Upper lobe of left lung (tissue), 6 donors: ENCODE results near the gene FHOD3. TPM values are rescaled to one million over a fixed set of nuclear protein-coding genes. Genes with fewer than 3 reads are reported as not detected.
"Not testable (repeated sequence)": the region's sequence is repeated elsewhere in the genome, so short reads cannot be mapped to it uniquely, and the experiment has no call there.

ENCODE experiments used
- ATAC-seq, 2 donors: fragments of 200-7000 bp; cut with Tn5 transposase; one replicate each; pipeline ENCODE4 v1.9.1; 2022; ENCODE audit warnings: mild to moderate bottlenecking in 2 of 2, moderate library complexity in 2 of 2; ENCODE audit not compliant: low FRiP score in 2 of 2
- DNase-seq, 2 donors: peaks; one replicate each; pipeline ENCODE4 v3.0.0-alpha.2; 2019 to 2020
- H3K27ac ChIP-seq, 4 donors: fragments of 200-600 bp; sonication (generic); one replicate each; pipeline ENCODE4 v1.5.1; 2016 to 2019
- H3K27me3 ChIP-seq, 4 donors: fragments of 200-600 bp; sonication (generic); one replicate each; pipeline ENCODE4 v1.5.1; 2017 to 2019
- H3K36me3 ChIP-seq, 4 donors: fragments of 200-600 bp; sonication (generic); one replicate each; pipeline ENCODE4 v1.5.1; 2016 to 2019
- H3K4me1 ChIP-seq, 4 donors: fragments of 200-600 bp; sonication (generic); one replicate each; pipeline ENCODE4 v1.5.1; 2018 to 2019
- H3K4me3 ChIP-seq, 4 donors: fragments of 200-600 bp; sonication (generic); one replicate each; pipeline ENCODE4 v1.5.1; 2017 to 2019; ENCODE audit warnings: mild to moderate bottlenecking in 2 of 4, moderate library complexity in 1 of 4
- H3K9me3 ChIP-seq, 4 donors: fragments of 200-600 bp; sonication (generic); one replicate each; pipeline ENCODE4 v1.5.1; 2018 to 2019
- CTCF ChIP-seq, 6 experiments: fragments of 450-650 bp in 4 of 6; fragments of 200-600 bp in 2 of 6; sonication (generic) in 2 of 6; IDR thresholded peaks; one replicate each; pipeline ENCODE4 v1.5.1; 2016 to 2019; ENCODE audit warnings: antibody characterized with exemption in 6 of 6
- EP300 ChIP-seq, 4 donors: sonication (generic); formaldehyde crosslinking; IDR thresholded peaks; one replicate each; pipeline ENCODE4 v1.5.1; 2017; ENCODE audit warnings: antibody characterized with exemption in 4 of 4, control low read depth in 2 of 4
- POLR2A ChIP-seq, 4 donors: fragments of 450-650 bp; IDR thresholded peaks; one replicate each; pipeline ENCODE4 v1.5.1; 2016 to 2017; ENCODE audit warnings: antibody characterized with exemption in 4 of 4, mild to moderate bottlenecking in 2 of 4
- POLR2AphosphoS5 ChIP-seq, 2 donors: sonication (generic); formaldehyde crosslinking; IDR thresholded peaks; one replicate each; pipeline ENCODE4 v1.5.1; 2017; ENCODE audit warnings: antibody characterized with exemption in 2 of 2
- WGBS, 2 donors: methylation state at CpG; one replicate each; pipeline ENCODE4 v1.1.5; 2017 to 2018; 5-methylcytosine and 5-hydroxymethylcytosine counted together
- total RNA-seq, 6 donors: library from RNA; depleted of rRNA in 4 of 6; stranded (reverse); fragments of >200 nt in 4 of 6; gene quantifications; one replicate each; pipeline versions ENCODE4 v1.1.0 to v1.2.1, GENCODE V29; 2016 to 2021
- donor health status: DM: no; HTN: no; CAD: no; lungs with moderate emphysema.
- donor health status: DM: no; HTN: yes; CAD: no; lungs with severe emphysema.

Gene FHOD3
- total RNA-seq, 6 donors from 2014 or later: 0.40 to 4.8 (median 2.8) TPM

- WGBS, 2 donors: 73 to 78% methylated on average over 6 of the region's 6 CpGs
- DNase-seq (no peak), ATAC-seq (peak in 1 of 2 donors; percentile 77)
- H3K27me3 ChIP-seq: no peaks in the 10 kb centered on the region
- no peaks in the 10 kb centered on the region for H3K4me1 ChIP-seq
- no peak overlapping the region for H3K27ac ChIP-seq
- no peaks in the 10 kb centered on the region for H3K36me3 ChIP-seq
- no peaks in the 10 kb centered on the region for H3K9me3 ChIP-seq
- H3K4me3 ChIP-seq: no peak overlapping the region
- TF ChIP-seq EP300 (IDR thresholded peaks at IDR 0.05) (no peak), POLR2A (IDR thresholded peaks at IDR 0.05) (no peak), POLR2AphosphoS5 (IDR thresholded peaks at IDR 0.05) (no peak), CTCF (IDR thresholded peaks at IDR 0.05) (no peak)
These were observed 414.4 kb downstream of the FHOD3 start for GRCh38 chr18:36711813-36712444.

DNA sequence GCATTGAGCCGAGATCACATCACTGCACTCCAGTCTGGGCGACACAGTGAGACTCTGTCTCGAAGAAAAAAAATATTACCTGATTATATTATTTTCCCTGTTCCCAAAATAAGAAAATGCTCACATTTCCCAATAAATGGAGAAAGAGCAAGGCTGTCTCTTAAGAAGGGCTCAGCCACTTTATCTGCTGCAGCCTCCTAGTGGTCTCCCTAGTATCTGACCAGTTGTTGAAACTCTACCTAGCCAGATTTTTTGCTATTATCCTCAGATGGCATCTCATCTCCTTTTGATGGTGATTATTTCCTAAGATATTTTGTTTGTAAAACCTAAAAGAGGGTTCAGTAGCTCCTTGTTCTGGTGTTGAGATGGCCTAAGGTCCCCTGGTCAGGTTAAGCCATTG is 417.0 kb downstream of the FHOD3 start:
- no peaks in the 10 kb centered on the region for H3K9me3 ChIP-seq
- H3K36me3 ChIP-seq: no peaks in the 10 kb centered on the region
- no peaks in the 10 kb centered on the region for H3K27me3 ChIP-seq
- TF ChIP-seq POLR2AphosphoS5 (IDR thresholded peaks at IDR 0.05): no peak
- no peak for TF ChIP-seq CTCF (IDR thresholded peaks at IDR 0.05)
- TF ChIP-seq EP300 (IDR thresholded peaks at IDR 0.05): no peak
- no peak for TF ChIP-seq POLR2A (IDR thresholded peaks at IDR 0.05)
- H3K27ac ChIP-seq: no peak overlapping the region
- no peak overlapping the region for H3K4me3 ChIP-seq
- H3K4me1 ChIP-seq: no peaks in the 10 kb centered on the region
- no peak for DNase-seq
- 94% methylated on average over 3 of the region's 3 CpGs for WGBS, 2 donors
- ATAC-seq: no peak

DNA sequence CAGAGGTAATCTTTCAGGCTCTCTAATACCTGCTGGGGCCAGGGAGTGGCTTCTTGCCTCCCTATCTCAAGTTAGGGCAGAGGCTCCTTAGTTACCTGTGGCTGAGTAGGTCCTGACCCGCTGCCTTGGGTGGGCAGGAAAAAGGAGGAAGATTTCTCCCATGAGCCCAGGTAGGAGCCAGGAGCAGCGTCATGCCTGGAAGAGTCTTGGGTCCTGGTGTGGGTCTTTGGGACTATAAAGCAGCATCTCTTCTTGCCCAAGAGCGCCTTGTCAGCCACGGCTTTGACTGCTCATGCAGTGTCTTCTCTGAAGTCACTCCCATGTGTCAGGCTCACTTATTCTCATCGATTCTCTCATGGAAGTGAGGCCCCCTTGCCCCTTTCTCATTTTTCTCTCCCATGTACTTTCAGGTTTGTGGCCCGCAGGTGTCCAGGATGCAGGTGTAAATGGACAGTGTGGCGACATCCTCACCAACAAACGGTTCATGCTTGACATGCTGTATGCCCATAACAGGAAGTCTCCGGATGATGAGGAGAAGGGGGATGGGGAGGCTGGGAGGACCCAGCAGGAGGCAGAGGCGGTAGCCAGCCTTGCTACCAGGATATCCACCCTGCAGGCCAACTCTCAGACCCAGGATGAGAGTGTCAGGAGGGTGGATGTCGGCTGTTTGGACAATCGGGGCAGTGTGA is 420.1 kb downstream of the FHOD3 start:
- DNase-seq (no peak), ATAC-seq (no peak)
- Histone ChIP-seq H3K9me3 (no peaks in the 10 kb centered on the region), H3K27me3 (no peaks in the 10 kb centered on the region), H3K4me3 (no peak overlapping the region), H3K36me3 (no peaks in the 10 kb centered on the region), H3K4me1 (no peaks in the 10 kb centered on the region), H3K27ac (no peak overlapping the region)
- 81 to 88% methylated on average over 12 of the region's 12 CpGs for WGBS, 2 donors
- TF ChIP-seq POLR2AphosphoS5 (IDR thresholded peaks at IDR 0.05): no peak
- no peak for TF ChIP-seq CTCF (IDR thresholded peaks at IDR 0.05)
- no peak for TF ChIP-seq EP300 (IDR thresholded peaks at IDR 0.05)
- TF ChIP-seq POLR2A (IDR thresholded peaks at IDR 0.05): no peak

- Histone ChIP-seq H3K9me3 (no peaks in the 10 kb centered on the region), H3K27ac (no peak overlapping the region), H3K36me3 (no peaks in the 10 kb centered on the region), H3K27me3 (no peaks in the 10 kb centered on the region), H3K4me3 (no peak overlapping the region), H3K4me1 (no peaks in the 10 kb centered on the region)
- DNase-seq (no peak), ATAC-seq (no peak)
- 78 to 84% methylated on average over 3 of the region's 3 CpGs for WGBS, 2 donors
- TF ChIP-seq POLR2AphosphoS5 (IDR thresholded peaks at IDR 0.05) (no peak), POLR2A (IDR thresholded peaks at IDR 0.05) (no peak)
These were observed 421.3 kb downstream of the FHOD3 start for GRCh38 chr18:36718705-36719328.

- H3K27me3 ChIP-seq: no peaks in the 10 kb centered on the region
- no peak overlapping the region for H3K27ac ChIP-seq
- DNase-seq (no peak), ATAC-seq (no peak)
- H3K36me3 ChIP-seq: no peaks in the 10 kb centered on the region
- H3K4me3 ChIP-seq: no peak overlapping the region
- TF ChIP-seq CTCF (IDR thresholded peaks at IDR 0.05): no peak
- no peak for TF ChIP-seq POLR2AphosphoS5 (IDR thresholded peaks at IDR 0.05)
- TF ChIP-seq POLR2A (IDR thresholded peaks at IDR 0.05): no peak
- TF ChIP-seq EP300 (IDR thresholded peaks at IDR 0.05): no peak
- WGBS, 2 donors: 64 to 90% methylated on average over 2 of the region's 2 CpGs
- H3K9me3 ChIP-seq: no peaks in the 10 kb centered on the region
- no peaks in the 10 kb centered on the region for H3K4me1 ChIP-seq
These were observed 422.1 kb downstream of the FHOD3 start for GRCh38 chr18:36719630-36720029.

DNA sequence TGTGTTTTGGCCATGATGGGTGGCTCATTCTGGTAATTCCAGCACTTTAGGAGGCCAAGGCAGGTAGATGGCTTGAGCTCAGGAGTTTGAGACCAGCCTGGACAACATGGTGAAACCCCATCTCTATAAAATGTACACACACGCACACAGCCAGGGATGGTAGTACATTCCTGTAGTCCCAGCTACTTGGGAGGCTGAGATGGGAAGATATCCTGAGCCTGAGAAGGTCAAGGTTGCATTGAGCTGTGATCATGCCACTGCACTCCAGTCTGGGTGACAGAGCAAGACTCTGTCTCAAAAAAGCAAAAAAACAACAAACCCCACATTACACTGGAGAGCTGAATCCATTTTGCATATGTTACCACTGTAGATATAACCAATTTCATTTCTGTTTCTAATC is 423.8 kb downstream of the FHOD3 start:
- not testable (repeated sequence) for H3K27ac ChIP-seq, DNase-seq, H3K36me3 ChIP-seq, H3K27me3 ChIP-seq, H3K4me1 ChIP-seq, H3K4me3 ChIP-seq, H3K9me3 ChIP-seq, ATAC-seq
- WGBS, 2 donors: 89 to 90% methylated on average over 1 of the region's 1 CpG
